WTC11 (cell line): ENCODE results near the gene HENMT1. TPM values are rescaled to one million over a fixed set of nuclear protein-coding genes. Genes with fewer than 3 reads are reported as not detected.

Experiments used
- AFF4 ChIP-seq: sonication (generic); formaldehyde crosslinking; IDR thresholded peaks from 2 replicates; pipeline ENCODE4 v1.8.1; 2023; ENCODE audit warnings: mild to moderate bottlenecking, missing genetic modification reagents, borderline replicate concordance
- ARID4B ChIP-seq: sonication (generic); formaldehyde crosslinking; IDR thresholded peaks from 2 replicates; pipeline ENCODE4 v1.8.0; 2023; ENCODE audit warnings: missing genetic modification reagents, mild to moderate bottlenecking, borderline replicate concordance
- ATF1 ChIP-seq: sonication (generic); formaldehyde crosslinking; IDR thresholded peaks from 2 replicates; pipeline ENCODE4 v1.8.1; 2023; ENCODE audit warnings: mild to moderate bottlenecking, moderate library complexity, missing genetic modification reagents
- CREM ChIP-seq: sonication (generic); formaldehyde crosslinking; IDR thresholded peaks from 2 replicates; pipeline ENCODE4 v1.8.1; 2022; ENCODE audit warnings: mild to moderate bottlenecking, missing genetic modification reagents, moderate library complexity
- E2F5 ChIP-seq: sonication (generic); formaldehyde crosslinking; IDR thresholded peaks from 2 replicates; pipeline ENCODE4 v1.8.1; 2022; ENCODE audit warnings: mild to moderate bottlenecking, moderate library complexity, missing genetic modification reagents
- ELF4 ChIP-seq: sonication (generic); formaldehyde crosslinking; IDR thresholded peaks from 2 replicates; pipeline ENCODE4 v1.8.1; 2022; ENCODE audit warnings: low read depth, mild to moderate bottlenecking, moderate library complexity, missing genetic modification reagents
- FOXJ3 ChIP-seq: sonication (generic); formaldehyde crosslinking; IDR thresholded peaks from 2 replicates; pipeline ENCODE4 v1.9.0; 2021; ENCODE audit warnings: missing genetic modification reagents, mild to moderate bottlenecking, borderline replicate concordance
- FOXK1 ChIP-seq: sonication (generic); formaldehyde crosslinking; IDR thresholded peaks from 2 replicates; pipeline ENCODE4 v1.8.0; 2022; ENCODE audit warnings: mild to moderate bottlenecking, moderate library complexity, missing genetic modification reagents
- FOXP1 ChIP-seq: sonication (generic); formaldehyde crosslinking; IDR thresholded peaks from 2 replicates; pipeline ENCODE4 v1.8.0; 2022; ENCODE audit warnings: missing genetic modification reagents, mild to moderate bottlenecking, moderate library complexity, borderline replicate concordance
- FOXP4 ChIP-seq: sonication (generic); formaldehyde crosslinking; IDR thresholded peaks from 2 replicates; pipeline ENCODE4 v1.8.0; 2022; ENCODE audit warnings: mild to moderate bottlenecking, missing genetic modification reagents
- GTF2I ChIP-seq: fragments of 250-450 bp; sonication (Bioruptor Pico); conservative IDR thresholded peaks from 2 replicates; pipeline ENCODE4 v1.4.0; 2021; ENCODE audit warnings: mild to moderate bottlenecking
- HMGA2 ChIP-seq: fragments of 250-450 bp; sonication (Bioruptor Pico); IDR thresholded peaks from 2 replicates; pipeline ENCODE4 v1.4.0; 2021; ENCODE audit warnings: mild to moderate bottlenecking, moderate library complexity
- HMGXB4 ChIP-seq: sonication (generic); formaldehyde crosslinking; IDR thresholded peaks from 2 replicates; pipeline ENCODE4 v1.8.1; 2023; ENCODE audit warnings: mild to moderate bottlenecking, moderate library complexity, missing genetic modification reagents
- JAZF1 ChIP-seq: fragments of 250-450 bp; sonication (Bioruptor Pico); IDR thresholded peaks from 2 replicates; pipeline ENCODE4 v1.9.0; 2021; ENCODE audit warnings: moderate library complexity, mild to moderate bottlenecking, inconsistent platforms
- KAT7 ChIP-seq: sonication (generic); formaldehyde crosslinking; IDR thresholded peaks from 2 replicates; pipeline ENCODE4 v1.8.1; 2023; ENCODE audit warnings: missing genetic modification reagents, mild to moderate bottlenecking, borderline replicate concordance
- NR3C1 ChIP-seq: sonication (generic); formaldehyde crosslinking; conservative IDR thresholded peaks from 2 replicates; pipeline ENCODE4 v1.8.1; 2023; ENCODE audit warnings: low read depth, mild to moderate bottlenecking, missing genetic modification reagents
- PRRX2 ChIP-seq: fragments of 250-450 bp; sonication (Bioruptor Pico); IDR thresholded peaks from 2 replicates; pipeline ENCODE4 v1.8.0; 2021; ENCODE audit warnings: mild to moderate bottlenecking
- SMAD3 ChIP-seq: sonication (generic); formaldehyde crosslinking; IDR thresholded peaks from 2 replicates; pipeline ENCODE4 v1.8.0; 2022; ENCODE audit warnings: missing genetic modification reagents, mild to moderate bottlenecking, borderline replicate concordance
- SMAD4 ChIP-seq: sonication (generic); formaldehyde crosslinking; IDR thresholded peaks from 2 replicates; pipeline ENCODE4 v1.8.0; 2022; ENCODE audit warnings: mild to moderate bottlenecking, missing genetic modification reagents
- TEAD1 ChIP-seq: sonication (generic); formaldehyde crosslinking; IDR thresholded peaks from 2 replicates; pipeline ENCODE4 v1.8.0; 2022; ENCODE audit warnings: mild to moderate bottlenecking, missing genetic modification reagents
- TP53 ChIP-seq: sonication (generic); formaldehyde crosslinking; IDR thresholded peaks from 2 replicates; pipeline ENCODE4 v1.8.1; 2023; ENCODE audit warnings: mild to moderate bottlenecking, missing genetic modification reagents
- USF2 ChIP-seq: sonication (generic); formaldehyde crosslinking; IDR thresholded peaks from 2 replicates; pipeline ENCODE4 v1.8.1; 2023; ENCODE audit warnings: mild to moderate bottlenecking, missing genetic modification reagents, moderate library complexity
- ZNF121 ChIP-seq: sonication (generic); formaldehyde crosslinking; IDR thresholded peaks from 2 replicates; pipeline ENCODE4 v1.8.0; 2023; ENCODE audit warnings: missing genetic modification reagents
- ZNF232 ChIP-seq: sonication (generic); formaldehyde crosslinking; IDR thresholded peaks from 2 replicates; pipeline ENCODE4 v1.8.0; 2022; ENCODE audit warnings: mild to moderate bottlenecking, missing genetic modification reagents
- ZNF263 ChIP-seq: sonication (generic); formaldehyde crosslinking; IDR thresholded peaks from 2 replicates; pipeline ENCODE4 v1.8.1; 2022; ENCODE audit warnings: low read depth, mild to moderate bottlenecking, moderate library complexity, missing genetic modification reagents
- ZNF317 ChIP-seq: sonication (generic); formaldehyde crosslinking; IDR thresholded peaks from 2 replicates; pipeline ENCODE4 v1.8.1; 2023; ENCODE audit warnings: low read depth, mild to moderate bottlenecking, moderate library complexity, missing genetic modification reagents, borderline replicate concordance
- total RNA-seq: library from RNA; stranded (reverse); gene quantifications from 3 replicates; pipeline ENCODE4 v1.2.3, GENCODE V29; 2021

The HENMT1 gene
- total RNA-seq, 1 experiment from 2014 or later, result 4.7 TPM

GRCh38 chr1:108661030-108661609 lies at the start of gene HENMT1 (continued):
- TF ChIP-seq NR3C1 (CRISPR knock-in tag), result peak; percentile 94; the same call in 1 of the 2 replicates
- TF ChIP-seq ATF1 (CRISPR knock-in tag), result peak; percentile 88; the same call in 1 of the 2 replicates
- no peak for TF ChIP-seq JAZF1
- peak; percentile 77 for TF ChIP-seq ZNF317 (CRISPR knock-in tag)
- TF ChIP-seq FOXJ3 (CRISPR knock-in tag), result 0 out of 2 replicates have a peak, but pooled peaks have one; percentile 64
- peak; percentile 86 for TF ChIP-seq SMAD3 (CRISPR knock-in tag)
- peak; percentile 94 for TF ChIP-seq ZNF232 (CRISPR knock-in tag)
- peak; percentile 99 for TF ChIP-seq FOXP1 (CRISPR knock-in tag)
- TF ChIP-seq E2F5 (CRISPR knock-in tag), result peak; percentile 98
- peak; percentile 87; the same call in 1 of the 2 replicates for TF ChIP-seq FOXK1 (CRISPR knock-in tag)
- peak; percentile 91 for TF ChIP-seq HMGXB4
- TF ChIP-seq CREM (CRISPR knock-in tag), result peak; percentile 81; the same call in 1 of the 2 replicates
- peak; percentile 98 for TF ChIP-seq ARID4B (CRISPR knock-in tag)
- TF ChIP-seq FOXP4 (CRISPR knock-in tag), result peak; percentile 99
- TF ChIP-seq HMGA2 (CRISPR knock-in tag), result no peak
- peak; percentile 2; the same call in 1 of the 2 replicates for TF ChIP-seq USF2
- TF ChIP-seq SMAD4 (CRISPR knock-in tag), result 0 out of 2 replicates have a peak, but pooled peaks have one; percentile 77
- TF ChIP-seq PRRX2, result no peak
- no peak; the same call in 1 of the 2 replicates for TF ChIP-seq ZNF121
- peak; percentile 94 for TF ChIP-seq KAT7 (CRISPR knock-in tag)
- peak; percentile 98 for TF ChIP-seq TP53 (CRISPR knock-in tag)
- peak; percentile 59; the same call in 1 of the 2 replicates for TF ChIP-seq AFF4
- TF ChIP-seq ELF4 (CRISPR knock-in tag), result peak; percentile 93
- TF ChIP-seq TEAD1 (CRISPR knock-in tag), result peak; percentile 96; the same call in 1 of the 2 replicates
- TF ChIP-seq ZNF263 (CRISPR knock-in tag), result peak; percentile 76
- no peak for TF ChIP-seq GTF2I (CRISPR knock-in tag)
